ENCODE data around the gene TDRD3.
A peak's percentile ranks its signal among the peaks of the same experiment; 100 is the strongest.
"Not testable (repeated sequence)": the region's sequence is repeated elsewhere in the genome, so short reads cannot be mapped to it uniquely, and the experiment has no call there.

TDRD3 gene

DNA sequence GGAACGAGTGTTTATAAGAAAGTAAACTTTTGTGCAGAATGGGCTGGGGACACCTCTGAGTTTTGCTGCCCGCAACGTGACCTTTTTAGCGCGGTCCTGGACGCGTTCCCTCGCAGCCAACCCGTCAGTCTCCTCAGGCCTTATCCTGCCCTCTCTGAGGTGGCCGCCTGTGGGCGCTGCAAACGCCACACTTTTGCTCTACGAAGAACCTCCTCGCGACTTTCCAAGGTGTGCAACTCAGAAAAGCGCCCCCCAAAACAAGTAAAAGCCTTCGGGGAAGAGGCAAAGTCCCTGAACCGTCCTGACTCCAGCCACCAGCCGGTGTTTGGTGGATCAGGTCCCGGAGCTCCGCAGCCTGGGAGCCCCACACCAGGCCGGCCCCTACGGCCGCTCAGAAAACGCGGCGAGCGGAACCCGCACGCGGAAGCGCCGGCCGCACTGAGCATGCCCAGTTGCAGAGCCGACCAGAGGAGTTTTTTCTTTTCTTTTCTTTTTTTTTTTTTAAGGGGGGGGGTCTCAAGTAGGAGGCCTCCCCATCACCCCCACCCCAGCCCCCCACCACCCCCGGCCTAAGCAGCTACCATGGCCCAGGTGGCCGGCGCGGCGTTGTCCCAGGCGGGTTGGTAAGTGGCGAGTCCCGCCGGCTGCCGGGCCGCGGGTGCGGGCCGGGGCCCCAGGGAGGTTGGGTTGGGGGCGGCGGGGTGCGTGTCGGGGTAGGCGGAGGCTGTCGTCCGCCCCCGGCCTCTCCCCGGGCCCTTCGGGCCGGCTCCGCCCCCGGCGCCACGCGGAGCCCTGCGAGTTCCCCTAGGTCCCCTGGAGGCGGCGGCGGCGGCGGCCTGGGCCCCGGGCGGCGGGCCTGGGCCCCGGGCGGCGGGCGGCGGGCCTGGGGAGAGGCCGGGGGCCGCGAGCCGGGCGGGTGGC lies at the start of gene TDRD3:
Gene TDRD3, plus strand, starts transcription at position 438 of the 921 bp plus-strand sequence. Its CDS starts 145 bp downstream, at position 583.
- DNase-seq (ENCODE audit: low spot score) = peak; percentile 91

DNA sequence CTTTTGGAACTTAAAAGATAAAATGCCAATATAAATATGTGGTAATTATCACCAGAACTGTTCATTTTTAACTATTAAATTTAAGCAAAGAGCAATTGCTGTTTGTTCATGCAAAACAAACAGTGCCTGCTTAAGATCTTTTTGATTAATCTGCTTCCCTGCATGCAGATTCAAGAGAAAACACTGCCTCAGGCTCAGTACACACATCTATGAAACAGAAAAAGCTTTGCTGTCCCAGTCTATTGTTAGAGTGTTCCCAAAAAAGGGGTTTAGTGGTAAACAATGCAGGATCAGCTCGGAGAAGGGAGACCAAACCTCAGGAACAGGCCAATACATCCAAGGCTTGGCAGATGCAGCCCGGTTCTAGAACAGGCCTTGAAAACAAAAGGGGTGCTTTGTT lies 49.3 kb upstream of the TDRD3 start:
- DNase-seq (ENCODE audit: low spot score) = no peak

GRCh38 chr13:60348097-60348496 lies 48.9 kb upstream of the TDRD3 start:
- DNase-seq (ENCODE audit: low spot score) = no peak

- no peak for DNase-seq (ENCODE audit: low spot score)
These were observed 45.7 kb upstream of the TDRD3 start for GRCh38 chr13:60351326-60351725.

DNA sequence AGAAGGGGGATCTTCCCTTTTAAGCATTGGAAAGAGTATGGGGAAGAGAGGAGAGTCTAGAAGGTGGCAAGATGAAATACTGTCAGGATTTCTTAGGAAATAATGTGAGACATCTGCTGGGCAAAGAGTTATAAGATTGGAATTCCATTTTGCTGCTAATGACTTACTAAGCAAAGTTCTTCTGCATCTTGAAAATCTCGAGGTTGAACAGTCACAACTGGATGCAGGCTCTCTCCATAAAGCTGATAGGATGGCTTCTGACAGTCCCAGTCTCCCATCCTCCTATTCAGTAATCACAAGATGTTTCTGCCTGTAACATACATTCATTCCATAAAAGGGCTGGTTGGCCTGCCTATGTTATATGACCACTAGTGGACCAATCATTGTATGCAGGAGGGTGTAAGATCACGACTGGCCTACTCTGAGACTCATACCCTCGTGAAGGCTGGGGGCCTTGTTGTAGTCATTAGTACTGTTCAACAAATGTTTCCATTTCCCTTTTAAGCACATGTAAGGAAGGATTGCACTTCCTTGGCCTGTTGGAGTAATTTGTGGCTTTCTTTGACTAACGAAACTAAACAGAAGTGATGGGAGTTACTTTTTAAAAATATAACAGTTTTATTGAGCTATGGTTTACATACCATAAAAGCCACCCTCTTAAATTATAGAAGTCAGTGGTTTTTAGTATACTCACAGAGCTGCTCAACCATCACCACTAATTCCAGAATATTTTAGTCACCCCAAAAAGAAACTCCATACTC lies 45.0 kb upstream of the TDRD3 start:
- no peak for DNase-seq (ENCODE audit: low spot score)

DNA sequence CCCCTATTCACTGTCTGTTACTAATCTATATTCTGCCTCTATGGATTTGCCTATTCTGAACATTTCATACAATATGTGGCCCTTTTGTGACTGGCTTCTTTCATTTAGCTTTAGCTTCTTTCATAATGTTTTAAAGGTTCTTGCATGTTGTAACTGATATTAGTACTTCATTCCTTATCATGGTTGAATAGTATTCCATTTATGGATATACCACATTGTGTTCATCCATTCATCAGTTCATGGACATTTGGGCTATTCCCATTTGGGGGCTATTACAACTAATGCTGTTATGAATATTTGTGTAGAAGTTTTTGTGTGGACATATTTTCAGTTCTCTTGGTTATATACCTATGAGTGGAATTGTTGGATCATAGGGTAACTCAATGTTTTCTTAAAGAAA lies 44.4 kb upstream of the TDRD3 start:
- no peak for DNase-seq (ENCODE audit: low spot score)

DNA sequence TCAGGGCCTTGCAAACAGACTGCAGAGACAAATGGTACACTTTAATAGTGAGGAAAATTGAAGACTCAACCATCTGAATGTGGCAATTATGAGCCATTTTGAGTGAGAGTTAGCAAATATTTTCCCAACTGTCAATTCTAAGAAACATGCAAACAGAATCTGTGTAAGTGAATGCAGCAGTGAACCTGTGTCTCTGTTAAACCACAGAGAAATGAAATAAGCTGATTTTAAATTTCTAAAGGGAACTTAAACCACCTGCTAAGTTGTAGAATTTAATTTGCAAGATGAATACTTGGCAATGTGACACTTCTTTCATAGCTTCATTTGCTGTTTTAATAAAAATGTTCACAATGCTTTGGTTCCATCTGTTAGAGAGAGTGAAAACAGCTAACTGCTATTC lies 42.0 kb upstream of the TDRD3 start:
- peak; percentile 7 for DNase-seq (ENCODE audit: low spot score)

- DNase-seq (ENCODE audit: low spot score) = no peak
These were observed 40.0 kb upstream of the TDRD3 start for GRCh38 chr13:60356970-60357369.

DNA sequence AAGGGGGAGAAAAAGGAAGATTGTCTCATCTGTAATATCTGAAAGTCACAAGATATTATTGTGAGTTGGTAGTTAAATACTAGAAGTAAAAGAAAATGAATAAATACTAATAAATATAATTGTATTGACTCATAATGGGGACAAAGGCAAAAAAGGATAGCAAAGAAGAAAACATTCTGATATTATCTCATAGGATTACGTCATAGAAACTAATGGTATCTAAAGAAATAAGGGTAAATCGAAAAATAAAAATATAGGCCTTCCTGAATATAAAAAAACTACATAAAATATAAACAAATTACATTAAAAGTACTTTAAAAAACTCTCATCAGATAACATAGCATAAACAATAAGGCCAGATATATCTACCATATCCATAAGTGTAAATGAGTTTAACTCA lies 38.6 kb upstream of the TDRD3 start:
- no peak for DNase-seq (ENCODE audit: low spot score)

- DNase-seq (ENCODE audit: low spot score) = no peak
These were observed 33.7 kb upstream of the TDRD3 start for GRCh38 chr13:60363288-60363687.

GRCh38 chr13:60369242-60369641 lies 27.8 kb upstream of the TDRD3 start:
- no peak for DNase-seq (ENCODE audit: low spot score)

GRCh38 chr13:60370343-60370742 lies 26.7 kb upstream of the TDRD3 start:
- no peak for DNase-seq (ENCODE audit: low spot score)

- no peak for DNase-seq (ENCODE audit: low spot score)
These were observed 24.9 kb upstream of the TDRD3 start for GRCh38 chr13:60372141-60372540.

DNA sequence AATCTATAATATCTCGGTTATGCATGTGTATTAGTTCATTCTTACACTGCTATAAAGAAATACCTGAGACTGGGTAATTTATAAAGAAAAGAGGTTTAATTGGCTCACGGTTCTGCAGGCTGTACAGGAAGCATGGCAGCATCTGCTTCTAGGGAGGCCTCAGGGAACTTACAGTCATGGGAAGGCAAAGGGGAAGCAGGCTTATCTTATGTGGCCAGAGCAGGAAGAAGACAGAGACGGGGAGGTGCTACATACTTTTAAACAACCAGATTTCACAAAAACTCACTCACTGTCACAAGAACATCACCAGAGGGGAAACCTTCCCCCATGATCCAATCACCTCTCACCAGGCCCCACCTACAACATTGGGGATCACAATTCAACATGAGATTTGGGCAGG lies 17.7 kb upstream of the TDRD3 start:
- not testable (repeated sequence) for DNase-seq (ENCODE audit: low spot score)

DNA sequence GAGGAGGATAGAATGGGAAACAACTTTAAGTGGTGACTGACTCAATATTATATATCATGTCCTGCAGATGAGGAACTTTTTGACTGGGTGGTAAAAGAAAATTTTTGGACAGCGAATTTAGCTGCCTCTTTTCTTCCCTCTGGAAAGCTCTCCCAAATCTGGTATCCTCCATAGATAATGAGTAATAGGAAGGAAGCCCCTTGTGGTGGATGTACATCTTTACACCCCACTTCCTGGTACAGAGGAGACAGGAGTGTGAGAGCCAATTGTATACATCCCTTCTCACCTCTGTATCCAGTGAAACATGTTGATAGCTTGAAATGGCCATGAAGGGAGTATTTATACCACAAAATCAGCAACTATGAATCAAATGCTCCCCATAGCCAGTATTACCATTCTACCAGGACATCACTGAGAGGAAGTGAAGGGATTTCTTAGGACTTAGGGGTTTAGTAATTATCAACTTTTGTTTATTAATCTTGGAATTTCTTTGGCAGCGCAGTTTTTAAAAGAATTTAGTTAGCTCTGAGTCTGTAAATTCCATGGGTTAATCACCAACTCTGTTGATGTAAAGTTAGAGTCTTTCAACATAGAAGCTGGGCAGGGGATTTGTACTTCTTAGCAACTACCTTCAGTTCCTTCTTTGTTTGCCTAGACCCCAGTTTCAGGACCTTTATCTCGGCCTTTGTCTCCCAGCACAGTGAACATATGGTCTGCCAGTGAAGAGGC lies 17.0 kb upstream of the TDRD3 start:
- DNase-seq (ENCODE audit: low spot score) = no peak

DNA sequence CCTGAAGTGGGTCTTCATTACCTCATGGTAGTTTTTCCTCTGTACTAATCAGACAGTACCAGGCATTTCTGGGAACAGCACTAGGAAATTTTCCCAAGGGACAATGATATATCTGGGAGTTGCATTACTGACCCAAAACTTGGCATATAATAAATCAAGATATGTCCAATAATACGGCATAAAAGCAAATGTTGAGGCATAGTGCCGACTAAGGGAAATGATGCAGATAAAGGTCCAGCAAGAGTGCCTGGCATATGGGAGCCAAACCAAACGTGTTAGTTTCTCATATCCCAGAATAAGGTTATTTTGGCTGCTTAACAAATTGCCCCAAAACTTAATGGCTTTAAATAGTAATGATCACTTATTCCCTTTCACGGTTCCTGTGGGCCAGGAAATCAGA lies 12.1 kb upstream of the TDRD3 start:
- no peak for DNase-seq (ENCODE audit: low spot score)

DNA sequence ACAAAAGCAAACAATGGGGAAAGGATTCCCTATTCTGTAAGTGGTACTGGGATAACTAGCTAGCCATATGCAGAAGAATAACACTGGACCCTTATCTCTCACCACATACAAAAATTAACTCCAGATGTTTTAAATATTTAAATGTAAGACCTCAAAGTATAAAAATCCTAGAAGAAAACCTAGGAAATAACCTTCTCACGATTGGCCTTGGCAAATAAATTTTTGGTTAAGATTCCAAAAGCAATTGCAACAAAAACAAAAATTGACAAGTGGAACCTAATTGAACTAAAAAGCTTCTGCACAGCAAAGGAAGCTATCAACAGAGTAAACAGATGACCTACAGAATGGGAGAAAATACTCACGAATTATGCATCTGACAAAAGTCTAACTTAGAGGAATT lies 10.8 kb upstream of the TDRD3 start:
- no peak for DNase-seq (ENCODE audit: low spot score)

- DNase-seq (ENCODE audit: low spot score) = no peak
These were observed 4.9 kb upstream of the TDRD3 start for GRCh38 chr13:60392131-60392530.

GRCh38 chr13:60395971-60396782 lies 843 bp upstream of the TDRD3 start:
- DNase-seq (ENCODE audit: low spot score) = peak; percentile 97

GRCh38 chr13:60397704-60398378 lies 821 bp downstream of the TDRD3 start:
- DNase-seq (ENCODE audit: low spot score) = peak; percentile 53

DNA sequence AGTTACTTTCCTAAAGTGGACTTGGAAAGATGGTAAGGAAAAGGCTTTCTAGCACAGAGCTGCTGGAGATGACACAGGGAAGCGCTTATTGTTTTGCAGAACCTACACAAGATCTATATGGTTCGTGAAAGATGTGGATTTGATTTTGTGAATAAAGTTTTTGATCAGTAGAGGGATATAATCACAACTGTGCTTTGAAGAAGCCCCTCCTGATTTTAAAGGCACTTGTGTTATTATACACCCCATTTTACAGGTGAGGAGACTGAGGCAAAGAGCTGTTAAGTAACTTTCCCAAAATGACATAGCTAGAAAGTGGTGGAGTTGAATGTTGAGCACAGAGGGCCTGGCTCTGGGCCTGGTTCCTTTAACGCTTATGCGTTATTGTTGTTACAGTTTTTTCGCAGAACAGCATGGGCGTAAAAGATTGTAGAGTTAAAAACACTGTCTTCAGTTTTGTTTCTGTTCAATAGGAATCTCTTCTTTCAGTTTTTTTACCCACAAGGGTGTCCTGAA lies 1.4 kb downstream of the TDRD3 start:
- DNase-seq (ENCODE audit: low spot score) = no peak
